GM10266 (cell line): ENCODE results near the gene COL4A2.

Experiments
- DNase-seq: peaks from one replicate; pipeline ENCODE4 v3.0.0; 2012; ENCODE audit errors: extremely low spot score
- TF ChIP-seq, protein P1 (sequence below): IDR thresholded peaks from 2 replicates; pipeline ENCODE4 v1.5.1; 2012; ENCODE audit warnings: mild to moderate bottlenecking, low read depth; ENCODE audit not compliant: control insufficient read depth, insufficient read depth; ENCODE audit errors: missing control alignments

Gene COL4A2

GRCh38 chr13:110404321-110404720 is 97.2 kb downstream of the COL4A2 start:
- DNase-seq = no peak
- TF ChIP-seq, protein P1, sequence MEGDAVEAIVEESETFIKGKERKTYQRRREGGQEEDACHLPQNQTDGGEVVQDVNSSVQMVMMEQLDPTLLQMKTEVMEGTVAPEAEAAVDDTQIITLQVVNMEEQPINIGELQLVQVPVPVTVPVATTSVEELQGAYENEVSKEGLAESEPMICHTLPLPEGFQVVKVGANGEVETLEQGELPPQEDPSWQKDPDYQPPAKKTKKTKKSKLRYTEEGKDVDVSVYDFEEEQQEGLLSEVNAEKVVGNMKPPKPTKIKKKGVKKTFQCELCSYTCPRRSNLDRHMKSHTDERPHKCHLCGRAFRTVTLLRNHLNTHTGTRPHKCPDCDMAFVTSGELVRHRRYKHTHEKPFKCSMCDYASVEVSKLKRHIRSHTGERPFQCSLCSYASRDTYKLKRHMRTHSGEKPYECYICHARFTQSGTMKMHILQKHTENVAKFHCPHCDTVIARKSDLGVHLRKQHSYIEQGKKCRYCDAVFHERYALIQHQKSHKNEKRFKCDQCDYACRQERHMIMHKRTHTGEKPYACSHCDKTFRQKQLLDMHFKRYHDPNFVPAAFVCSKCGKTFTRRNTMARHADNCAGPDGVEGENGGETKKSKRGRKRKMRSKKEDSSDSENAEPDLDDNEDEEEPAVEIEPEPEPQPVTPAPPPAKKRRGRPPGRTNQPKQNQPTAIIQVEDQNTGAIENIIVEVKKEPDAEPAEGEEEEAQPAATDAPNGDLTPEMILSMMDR = no peak

- no peak for DNase-seq
- TF ChIP-seq, protein P1 = no peak
Measured at GRCh38 chr13:110405597-110406450, 98.7 kb downstream of the COL4A2 start.

DNA sequence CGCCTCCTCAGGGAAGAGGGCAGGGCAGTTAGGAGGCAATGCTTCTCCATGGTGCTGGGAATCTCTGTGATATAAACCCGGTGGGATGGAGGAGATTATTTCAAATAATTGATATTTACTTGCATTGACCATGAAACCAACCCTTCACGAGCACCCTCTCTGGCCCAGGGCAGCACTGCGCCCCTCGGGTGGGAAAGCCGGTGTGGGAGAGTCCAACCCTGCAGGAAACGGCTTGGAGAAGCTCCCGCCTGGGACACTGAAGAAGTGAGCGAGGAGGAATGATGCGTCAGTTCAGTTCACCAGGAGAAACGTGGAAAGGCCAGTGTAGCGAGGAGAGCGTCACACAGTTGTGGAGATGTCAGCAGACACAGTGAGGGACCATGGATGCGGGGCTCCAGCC is 99.9 kb downstream of the COL4A2 start:
- TF ChIP-seq, protein P1 = no peak
- no peak for DNase-seq

- DNase-seq = no peak
- TF ChIP-seq, protein P1 = no peak
Measured at GRCh38 chr13:110407531-110407930, 100.4 kb downstream of the COL4A2 start.

GRCh38 chr13:110408286-110408685 is 101.2 kb downstream of the COL4A2 start:
- DNase-seq = no peak
- TF ChIP-seq, protein P1 = no peak

- TF ChIP-seq, protein P1 = no peak
- DNase-seq = no peak
Measured at GRCh38 chr13:110409581-110409992, 102.5 kb downstream of the COL4A2 start.

GRCh38 chr13:110410000-110410399 is 102.9 kb downstream of the COL4A2 start:
- DNase-seq = no peak
- TF ChIP-seq, protein P1 = no peak
